GM21737 (cell line): Measurements from ENCODE around the gene SLC30A4.
"Not testable (repeated sequence)": the region's sequence is repeated elsewhere in the genome, so short reads cannot be mapped to it uniquely, and the experiment has no call there.

Experiments
- ATAC-seq: cut with Tn5 transposase; IDR thresholded peaks from one replicate; pipeline ENCODE4 v1.9.1; 2021; ENCODE audit warnings: mild to moderate bottlenecking, moderate library complexity; ENCODE audit not compliant: unreplicated experiment

SLC30A4 gene, protein sequence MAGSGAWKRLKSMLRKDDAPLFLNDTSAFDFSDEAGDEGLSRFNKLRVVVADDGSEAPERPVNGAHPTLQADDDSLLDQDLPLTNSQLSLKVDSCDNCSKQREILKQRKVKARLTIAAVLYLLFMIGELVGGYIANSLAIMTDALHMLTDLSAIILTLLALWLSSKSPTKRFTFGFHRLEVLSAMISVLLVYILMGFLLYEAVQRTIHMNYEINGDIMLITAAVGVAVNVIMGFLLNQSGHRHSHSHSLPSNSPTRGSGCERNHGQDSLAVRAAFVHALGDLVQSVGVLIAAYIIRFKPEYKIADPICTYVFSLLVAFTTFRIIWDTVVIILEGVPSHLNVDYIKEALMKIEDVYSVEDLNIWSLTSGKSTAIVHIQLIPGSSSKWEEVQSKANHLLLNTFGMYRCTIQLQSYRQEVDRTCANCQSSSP

DNA sequence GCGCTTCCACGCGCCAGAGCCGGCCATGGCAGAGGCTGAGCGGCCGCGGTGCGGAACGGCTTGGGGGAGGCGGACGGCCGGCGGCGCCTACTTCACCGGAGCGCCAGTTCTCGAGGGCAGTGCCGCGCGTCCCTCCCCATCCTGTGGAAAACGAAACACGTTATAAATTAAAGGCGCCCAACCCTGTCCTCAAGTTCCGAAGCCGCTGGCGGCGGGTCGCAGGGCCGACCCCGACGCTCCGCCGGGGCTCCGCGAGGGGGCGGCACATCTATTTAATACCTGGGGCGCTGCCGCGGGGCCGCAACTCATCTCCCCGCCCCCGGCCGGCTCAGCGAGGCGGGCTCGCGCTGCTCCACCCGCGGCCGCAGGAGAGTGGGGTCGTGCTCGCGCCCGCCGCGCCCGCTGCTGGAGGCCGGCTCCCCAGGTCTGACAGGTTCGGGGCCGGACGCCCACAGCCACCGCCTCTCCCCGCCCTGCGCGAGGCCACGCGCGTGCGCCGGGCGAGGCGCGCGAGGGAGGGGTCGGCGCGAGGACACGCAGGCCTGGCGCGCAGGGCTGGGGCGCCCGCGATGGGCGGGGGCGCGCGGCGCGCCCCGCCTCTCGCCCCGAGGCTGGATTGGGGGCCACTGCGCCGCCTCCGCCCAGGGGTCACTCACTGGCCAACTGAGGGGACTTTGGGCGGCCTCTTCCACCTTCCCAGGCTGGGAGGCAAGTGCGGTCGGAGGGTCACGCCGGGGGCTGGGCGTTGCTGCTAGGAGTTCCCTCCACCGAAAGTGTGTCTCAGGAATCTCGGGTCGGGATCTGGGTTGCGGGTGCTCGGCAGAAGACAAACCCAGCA lies at the start of gene SLC30A4:
SLC30A4 (minus strand) TSS at position 428 of the 838 bp plus-strand sequence; CDS start at position 27, 401 bp downstream.
- peak; percentile 61 for ATAC-seq

DNA sequence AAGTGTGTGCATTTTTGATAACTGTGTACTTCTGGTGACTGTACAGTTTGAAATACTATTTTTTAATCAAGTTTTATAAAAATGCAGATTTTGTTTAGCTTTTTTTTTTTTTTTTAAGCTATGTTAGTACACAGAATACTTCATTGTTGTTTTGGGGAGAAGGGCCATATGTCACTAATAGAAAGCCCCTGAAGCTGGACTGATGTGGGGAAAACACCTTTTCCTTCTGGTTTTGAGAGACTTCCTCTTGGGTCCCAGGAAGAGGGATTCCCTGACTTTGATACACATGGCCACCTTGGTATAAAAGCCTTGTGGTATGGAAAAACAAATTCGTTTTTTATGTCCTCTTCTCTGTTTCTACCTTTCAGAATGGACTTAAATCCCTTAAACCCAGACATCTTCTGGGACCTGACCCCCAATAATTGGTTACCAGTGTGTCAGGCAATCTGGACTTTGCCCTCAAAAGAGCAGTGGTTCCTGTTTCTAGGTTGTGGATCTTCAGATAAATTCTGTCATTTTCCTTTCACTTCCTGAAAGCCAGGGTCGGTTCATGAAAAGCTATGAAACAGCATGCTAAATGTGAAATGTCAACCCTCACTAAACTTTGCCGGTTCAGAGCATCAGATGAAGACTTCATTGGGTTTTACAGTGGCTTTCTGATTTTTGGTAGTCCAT lies 33.5 kb upstream of the SLC30A4 start:
- no peak for ATAC-seq

DNA sequence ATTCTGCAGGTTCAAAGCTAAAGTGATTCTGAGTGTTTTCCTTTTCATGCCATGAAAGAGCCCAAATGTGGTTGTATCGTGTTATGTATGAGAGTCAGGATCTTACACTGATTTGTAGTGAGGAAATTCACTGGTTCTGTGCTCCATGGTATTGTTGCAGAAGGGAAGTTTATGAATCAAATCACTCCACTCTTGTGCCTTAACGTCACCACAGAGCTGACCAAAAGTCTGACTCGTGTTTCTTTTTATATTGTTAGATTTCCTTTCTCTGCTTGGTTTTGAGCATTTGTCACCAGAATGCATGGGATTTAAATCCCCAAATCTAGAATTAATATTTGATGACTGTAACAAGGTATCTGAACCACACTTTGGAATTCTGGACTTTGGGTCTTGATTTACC lies 29.1 kb upstream of the SLC30A4 start:
- ATAC-seq: no peak

DNA sequence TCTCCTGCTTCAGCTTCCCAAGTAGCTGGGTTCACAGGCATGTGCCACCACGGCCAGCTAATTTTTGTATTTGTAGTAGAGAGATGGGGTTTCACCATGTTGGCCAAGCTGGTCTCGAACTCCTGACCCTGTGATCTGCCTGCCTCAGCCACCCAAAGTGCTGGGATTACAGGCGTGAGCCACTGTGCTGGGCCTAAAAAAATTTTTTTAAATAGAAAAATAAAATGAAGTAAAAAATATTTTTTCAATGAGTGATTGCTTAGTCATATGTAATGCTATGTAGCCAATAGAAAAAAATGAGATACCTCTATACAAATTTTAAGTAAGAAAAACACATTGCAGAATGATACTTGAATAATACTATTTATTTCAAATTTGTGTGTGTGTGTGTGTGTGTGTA lies 27.9 kb upstream of the SLC30A4 start:
- ATAC-seq: no peak

DNA sequence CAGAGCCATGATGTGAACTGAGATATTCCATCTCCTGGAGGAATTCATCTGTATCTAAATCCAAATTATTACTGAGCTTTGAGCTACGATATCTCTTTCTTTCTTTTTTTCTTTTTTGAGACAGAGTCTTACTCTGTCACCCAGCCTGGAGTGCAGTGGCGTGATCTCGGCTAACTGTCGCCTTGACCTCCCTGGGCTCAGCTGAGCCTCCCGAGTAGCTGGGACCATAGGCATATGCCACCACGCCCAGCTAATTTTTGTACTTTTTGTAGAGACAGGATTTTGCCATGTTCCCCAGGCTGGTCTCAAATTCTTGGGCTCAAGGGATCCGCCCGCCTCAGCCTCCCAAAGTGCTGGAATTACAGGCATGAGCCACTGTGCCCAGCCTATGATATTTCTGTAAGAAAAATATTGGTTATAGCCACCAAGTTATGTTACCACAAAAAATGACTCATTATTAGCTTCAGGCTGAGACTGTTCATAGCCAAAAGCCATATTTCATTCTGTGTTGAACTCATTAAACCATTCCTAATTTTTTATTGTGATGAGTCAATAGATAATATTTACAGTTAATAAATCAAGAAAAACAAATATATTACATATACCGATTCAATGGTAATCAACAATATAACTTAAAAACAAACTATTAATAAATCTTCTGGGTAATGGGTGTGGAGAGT lies 27.1 kb upstream of the SLC30A4 start:
- ATAC-seq: no peak

DNA sequence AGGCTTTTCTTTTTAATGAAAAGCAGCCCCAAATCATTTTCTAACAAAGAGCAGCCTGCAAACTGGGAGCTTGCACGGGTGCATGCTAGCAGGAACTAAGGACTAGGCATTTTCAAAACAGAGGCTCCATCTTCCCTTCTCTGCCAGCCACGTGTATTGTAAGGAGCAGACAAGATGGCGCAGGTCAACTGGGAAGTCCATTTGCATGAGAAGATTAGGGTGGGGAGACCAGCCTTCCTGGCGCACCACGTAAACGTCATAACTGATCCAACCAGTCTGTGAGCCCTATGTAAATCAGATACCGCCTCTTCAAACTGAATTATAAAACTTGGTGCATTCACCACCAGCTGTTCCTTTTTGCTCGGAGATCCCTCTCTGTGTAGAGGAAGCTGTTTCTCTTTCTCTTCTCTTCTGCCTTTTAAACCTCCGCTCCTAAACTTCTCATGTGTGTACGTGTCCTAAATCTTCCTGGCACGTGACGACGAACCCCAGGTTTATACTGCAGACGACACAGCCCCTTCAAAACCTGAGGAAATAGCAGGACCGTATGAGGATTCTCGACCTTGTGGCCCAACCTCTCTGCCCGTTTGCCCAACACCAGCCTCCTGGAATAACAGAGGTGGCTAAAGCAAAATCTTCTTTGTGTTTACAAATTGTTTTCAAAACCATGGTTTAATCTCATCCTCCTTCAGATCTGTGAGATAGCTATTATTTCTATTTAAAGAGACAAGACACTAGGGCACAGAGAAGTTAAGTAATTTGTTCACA lies 26.4 kb upstream of the SLC30A4 start:
- no peak for ATAC-seq

DNA sequence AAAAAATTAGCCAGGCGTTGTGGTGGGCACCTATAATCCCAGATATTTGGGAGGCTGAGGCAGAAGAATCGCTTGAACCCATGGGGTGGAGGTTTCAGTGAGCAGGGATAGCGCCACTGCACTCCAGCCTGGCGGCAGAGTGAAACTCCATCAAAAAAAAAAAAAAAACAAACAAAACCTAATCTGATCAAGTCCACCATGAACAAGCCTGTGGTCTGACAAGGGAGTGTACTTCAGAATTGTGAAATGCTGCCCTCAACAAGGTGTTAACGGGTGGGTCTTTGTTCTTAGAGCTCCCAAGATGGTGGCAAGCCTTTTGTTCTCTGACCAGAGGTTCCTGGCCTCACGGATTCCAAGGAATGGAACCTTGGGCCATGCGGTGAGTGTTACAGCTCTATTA lies 24.2 kb upstream of the SLC30A4 start:
- ATAC-seq: no peak

DNA sequence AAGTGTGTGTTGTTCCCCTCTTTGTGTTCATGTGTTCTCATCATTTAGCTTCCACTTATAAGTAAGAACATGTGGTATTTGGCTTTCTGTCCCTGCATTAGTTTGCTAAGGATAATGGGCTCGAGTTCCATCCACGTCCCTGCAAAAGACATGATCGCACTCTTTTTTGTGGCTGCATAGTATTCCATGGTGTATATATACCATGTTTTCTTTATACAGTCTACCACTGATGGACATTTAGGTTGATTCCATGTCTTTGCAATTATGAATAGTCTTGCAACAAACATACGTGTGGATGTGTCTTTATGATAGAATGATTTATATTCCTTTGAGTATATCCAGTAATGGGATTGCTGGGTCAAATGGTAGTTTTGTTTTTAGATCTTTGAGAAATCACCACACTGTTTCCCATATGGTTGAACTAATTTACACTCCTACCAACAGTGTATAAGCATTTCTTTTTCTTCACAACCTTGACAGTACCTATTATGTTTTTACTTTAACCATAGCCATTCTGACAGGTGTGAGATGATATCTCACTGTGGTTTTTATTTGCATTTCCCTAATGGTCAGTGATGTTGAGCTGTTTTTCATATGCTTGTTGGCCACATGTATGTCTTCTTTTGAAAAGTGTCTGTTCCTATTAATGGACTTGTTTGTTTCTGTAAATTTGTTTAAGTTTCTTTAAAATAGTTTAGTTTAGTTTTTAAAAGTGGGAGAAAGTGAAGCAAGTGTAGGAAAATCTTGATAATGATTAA lies 21.9 kb upstream of the SLC30A4 start:
- no peak for ATAC-seq

DNA sequence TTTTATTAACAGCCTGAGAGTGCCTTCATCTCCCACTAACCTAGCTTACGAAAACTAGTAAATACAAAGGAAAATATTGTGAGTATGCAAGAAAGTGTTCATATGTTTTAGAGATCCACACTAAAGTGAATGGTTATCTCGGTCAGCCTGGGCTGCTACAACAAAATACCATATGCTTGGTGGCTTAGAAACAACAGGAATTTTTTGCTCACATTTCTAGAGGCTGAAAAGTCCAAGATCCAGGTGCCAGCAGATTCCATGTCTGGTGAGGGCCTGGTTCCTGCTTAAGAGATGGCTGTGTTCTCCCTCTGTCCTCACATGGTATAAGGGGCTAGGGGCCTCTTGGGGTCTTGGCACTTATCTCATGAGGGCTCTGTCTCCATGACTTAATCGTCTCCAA lies 20.5 kb upstream of the SLC30A4 start:
- ATAC-seq: no peak

DNA sequence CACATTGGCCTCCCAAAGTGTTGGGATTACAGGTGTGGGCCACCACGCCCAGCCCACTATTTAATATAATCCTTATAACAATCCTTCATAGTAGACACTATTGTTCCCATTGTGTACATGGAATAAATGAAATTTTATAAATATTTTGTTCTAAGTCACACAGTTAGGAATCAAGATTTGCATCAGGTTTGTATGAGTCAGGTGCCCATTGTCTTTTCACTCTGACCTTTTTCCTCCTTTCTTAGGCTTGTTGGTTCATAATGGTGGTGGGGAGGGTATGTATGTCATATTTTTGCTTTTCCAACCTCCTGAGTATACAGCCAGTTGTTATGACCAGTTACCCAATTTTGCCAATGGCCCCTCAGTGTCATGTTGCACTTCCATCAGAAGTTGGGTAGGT lies 18.0 kb upstream of the SLC30A4 start:
- no peak for ATAC-seq

DNA sequence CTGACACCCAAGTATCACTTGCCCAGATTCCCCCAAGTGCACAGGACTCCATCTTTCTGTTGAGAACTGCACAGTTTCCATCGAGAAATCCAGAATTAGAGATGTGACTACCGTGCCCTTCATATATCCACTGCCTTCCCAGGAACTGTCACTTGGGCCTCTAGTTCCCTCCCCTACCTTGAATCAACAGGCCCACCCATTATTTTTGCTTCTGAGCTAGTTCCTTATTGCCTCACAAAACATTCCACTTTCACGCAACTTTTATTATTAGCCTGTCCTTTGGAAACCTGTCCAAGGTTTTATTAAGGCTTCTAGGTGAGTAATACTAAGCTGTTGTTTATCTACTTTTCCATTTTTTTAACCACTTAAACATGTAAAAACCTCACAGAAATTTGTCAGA lies 17.1 kb upstream of the SLC30A4 start:
- ATAC-seq: no peak

DNA sequence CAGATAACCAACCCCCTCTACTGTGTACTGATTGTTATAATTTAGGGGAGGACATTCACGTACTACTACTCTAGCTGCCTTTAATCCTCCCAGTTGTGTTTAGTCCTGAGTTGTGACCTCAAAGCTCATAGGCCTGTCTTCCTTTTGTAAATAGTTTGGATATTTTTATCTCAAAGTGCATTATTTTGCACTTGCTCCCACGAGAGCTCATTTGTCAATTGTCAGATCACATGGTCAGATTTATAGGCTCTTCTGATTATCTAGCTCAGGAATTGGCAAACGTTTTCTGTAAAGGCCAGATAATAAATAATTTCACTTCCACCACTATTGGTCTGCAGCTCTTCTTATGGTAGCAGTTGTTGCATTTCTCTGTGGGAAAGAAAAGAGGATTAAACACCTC lies 14.4 kb upstream of the SLC30A4 start:
- no peak for ATAC-seq

DNA sequence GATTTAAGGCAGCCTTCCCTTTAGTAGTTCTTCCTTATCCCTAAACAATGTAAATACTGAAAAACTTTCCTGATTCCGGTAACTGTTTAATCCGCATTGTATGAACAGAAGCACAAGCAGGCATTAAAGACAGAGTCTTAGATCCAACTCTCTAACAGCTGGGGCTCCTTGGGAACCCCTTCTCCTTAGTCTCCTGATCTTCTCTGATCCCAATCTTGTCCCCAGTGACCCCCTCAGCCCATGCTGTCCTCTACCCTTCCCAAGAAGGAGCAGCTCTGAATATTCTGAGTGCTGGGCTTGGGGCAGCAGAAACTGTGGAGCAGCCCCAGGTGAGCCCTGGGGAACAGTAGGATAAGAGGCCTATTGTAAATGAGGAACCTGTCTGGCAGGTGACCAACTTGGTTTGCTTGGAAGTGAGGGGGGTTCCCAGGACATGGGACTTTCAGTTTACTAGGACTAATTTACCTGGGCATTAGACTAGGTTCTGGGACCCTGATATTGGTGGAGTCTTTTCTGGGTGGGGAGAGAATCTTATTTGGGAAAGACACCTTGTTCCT lies 13.0 kb upstream of the SLC30A4 start:
- no peak for ATAC-seq

DNA sequence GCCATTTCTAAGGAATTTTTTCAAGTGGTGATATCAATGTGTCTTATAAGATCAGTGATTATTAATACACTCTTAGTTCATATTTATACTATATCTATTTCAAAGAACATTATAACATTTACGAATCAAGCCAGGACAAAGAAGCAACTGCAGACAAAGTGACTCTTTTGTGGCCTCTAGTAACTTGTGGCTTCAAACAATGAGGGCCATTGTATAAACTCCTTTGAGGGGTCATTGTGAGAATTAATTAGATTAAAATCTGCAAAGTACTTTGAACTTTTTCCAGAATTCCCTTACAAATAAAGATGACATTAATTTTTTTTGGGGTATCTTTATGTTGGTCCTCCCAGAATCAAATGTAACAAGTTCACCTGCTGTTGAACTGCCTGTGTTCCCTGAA lies 12.3 kb upstream of the SLC30A4 start:
- no peak for ATAC-seq

DNA sequence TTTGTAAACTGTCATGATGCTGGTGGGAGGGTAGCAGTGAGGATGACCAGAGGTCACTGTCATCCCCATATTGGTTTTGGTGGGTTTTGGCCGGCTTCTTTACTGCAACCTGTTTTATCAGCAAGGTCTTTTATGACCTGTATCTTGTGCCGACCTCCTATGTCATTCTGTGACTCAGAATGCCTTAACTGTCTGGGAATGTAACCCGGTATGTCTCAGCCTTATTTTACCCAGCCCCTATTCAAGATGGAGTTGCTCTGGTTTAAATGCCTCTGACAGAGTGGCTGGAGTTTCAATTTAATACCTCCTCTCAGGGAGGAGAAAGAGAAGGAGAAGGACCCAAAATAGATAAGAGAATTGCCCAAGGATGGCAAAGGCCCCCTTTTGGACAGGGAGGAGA lies 10.3 kb upstream of the SLC30A4 start:
- not testable (repeated sequence) for ATAC-seq

DNA sequence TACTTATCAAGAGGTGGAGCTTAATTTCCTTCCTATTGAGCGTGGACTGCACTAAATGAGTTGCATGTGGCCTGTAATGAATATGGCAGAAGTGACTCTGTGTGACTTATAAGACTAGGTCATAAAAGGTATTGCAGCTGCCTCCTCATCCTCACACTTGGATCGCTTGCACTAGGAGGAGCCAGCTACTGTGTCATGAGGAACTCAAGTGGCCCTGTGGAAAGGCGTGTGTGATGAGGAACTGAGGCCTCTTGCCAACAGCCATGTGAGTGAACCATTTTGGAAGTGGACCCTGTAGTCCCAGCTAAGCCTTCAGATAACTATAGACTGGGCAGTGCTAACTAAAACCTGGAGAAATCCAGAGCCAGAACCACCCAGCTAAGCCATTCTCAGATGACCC lies 7.1 kb upstream of the SLC30A4 start:
- no peak for ATAC-seq

DNA sequence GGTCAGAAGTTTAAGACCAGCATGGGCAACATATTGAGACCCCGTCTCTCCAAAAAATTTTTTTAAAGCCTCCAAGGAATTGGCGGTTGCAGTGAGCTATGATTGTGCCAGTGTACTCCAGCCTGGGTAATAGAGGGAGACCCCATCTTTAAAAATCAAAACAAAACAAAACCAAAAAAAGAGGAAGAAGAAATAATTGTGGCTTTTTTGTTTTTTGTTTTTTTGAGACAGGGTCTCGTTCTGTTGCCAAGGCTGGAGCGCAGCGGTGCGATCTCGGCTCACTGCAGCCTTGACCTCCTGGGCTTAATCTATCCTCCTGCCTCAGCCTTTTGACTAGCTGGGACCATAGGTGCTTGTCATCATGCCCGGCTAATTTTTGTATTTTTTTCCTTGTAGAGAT lies 4.5 kb upstream of the SLC30A4 start:
- no peak for ATAC-seq

DNA sequence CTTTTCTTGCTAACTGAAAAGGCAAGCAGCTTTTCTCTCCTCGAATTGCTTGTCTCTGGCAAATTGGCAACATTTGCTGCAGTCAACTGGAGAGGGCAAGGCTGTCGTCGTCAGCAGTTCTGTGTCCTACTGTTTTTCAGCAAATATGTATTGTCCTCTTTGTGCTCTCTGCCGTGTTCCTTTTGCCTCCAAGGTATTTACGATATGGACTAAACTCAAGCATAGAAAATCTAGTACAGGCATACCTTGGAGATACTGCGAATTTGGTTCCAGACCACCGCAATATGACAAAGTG lies 558 bp upstream of the SLC30A4 start:
- no peak for ATAC-seq

DNA sequence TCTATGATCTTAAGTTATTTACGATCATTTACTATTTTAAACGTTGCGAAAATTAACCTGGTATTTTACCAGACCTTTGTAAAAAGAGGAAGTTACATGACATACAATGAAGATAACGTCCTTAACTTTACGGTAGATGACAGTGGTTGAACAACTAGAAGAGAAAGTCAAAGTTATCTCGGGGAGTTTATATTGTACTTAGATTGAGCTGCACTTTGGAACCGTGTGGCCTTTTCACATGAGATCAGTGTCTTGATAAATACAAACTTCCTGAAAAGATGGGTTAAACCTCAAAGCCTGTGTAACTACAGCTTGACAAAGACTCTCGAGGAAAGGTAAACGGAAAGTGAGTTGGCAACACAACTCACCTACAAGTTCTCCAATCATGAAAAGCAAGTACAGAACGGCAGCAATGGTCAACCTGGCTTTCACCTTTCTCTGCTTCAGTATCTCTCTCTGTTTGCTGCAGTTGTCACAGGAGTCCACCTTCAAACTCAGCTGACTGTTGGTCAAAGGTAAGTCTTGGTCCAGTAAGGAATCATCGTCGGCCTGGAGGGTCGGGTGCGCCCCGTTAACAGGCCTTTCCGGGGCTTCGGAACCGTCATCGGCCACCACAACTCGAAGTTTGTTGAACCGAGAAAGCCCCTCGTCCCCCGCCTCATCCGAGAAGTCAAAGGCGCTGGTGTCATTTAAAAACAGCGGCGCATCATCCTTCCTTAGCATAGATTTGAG lies 793 bp downstream of the SLC30A4 start:
- ATAC-seq: no peak
